Neural cell (in vitro differentiated cells): ENCODE measurements around the gene HERC2.

Experiments used
- EP300 ChIP-seq: fragments of 450-650 bp; conservative IDR thresholded peaks from 2 replicates; pipeline ENCODE4 v1.6.1; 2014; ENCODE audit warnings: antibody characterized with exemption, mild to moderate bottlenecking, moderate library complexity; ENCODE audit not compliant: poor library complexity, severe bottlenecking
- EZH2 ChIP-seq: fragments of 200-600, 300-800 bp; shearing (Covaris generic), sonication (generic); IDR thresholded peaks from 2 replicates; pipeline ENCODE4 v1.6.1; 2014; ENCODE audit warnings: antibody characterized with exemption, low read length, borderline replicate concordance, mild to moderate bottlenecking; ENCODE audit not compliant: insufficient read depth, poor library complexity, severe bottlenecking
- MXI1 ChIP-seq: fragments of 450-650 bp; conservative IDR thresholded peaks from 2 replicates; pipeline ENCODE4 v1.6.1; 2014; ENCODE audit warnings: antibody characterized with exemption, mild to moderate bottlenecking; ENCODE audit not compliant: poor library complexity, severe bottlenecking
- POLR2AphosphoS5 ChIP-seq: IDR thresholded peaks from 2 replicates; pipeline ENCODE4 v1.6.1; 2012
- RAD21 ChIP-seq: fragments of 450-650 bp; conservative IDR thresholded peaks from 2 replicates; pipeline ENCODE4 v1.6.1; 2014; ENCODE audit warnings: antibody characterized with exemption, mild to moderate bottlenecking, moderate library complexity
- REST ChIP-seq: IDR thresholded peaks from 2 replicates; pipeline ENCODE4 v1.6.1; 2012; ENCODE audit warnings: borderline replicate concordance
- SMC3 ChIP-seq: fragments of 450-650 bp; conservative IDR thresholded peaks from 2 replicates; pipeline ENCODE4 v1.6.1; 2014; ENCODE audit warnings: antibody characterized with exemption, mild to moderate bottlenecking, moderate library complexity; ENCODE audit not compliant: poor library complexity
- TAF1 ChIP-seq: IDR thresholded peaks from 2 replicates; pipeline ENCODE4 v1.6.1; 2012; ENCODE audit warnings: low read depth
- TF ChIP-seq, protein P1 (sequence below): fragments of 450-650 bp; IDR thresholded peaks from 2 replicates; pipeline ENCODE4 v1.5.1; 2014; ENCODE audit warnings: antibody characterized with exemption, mild to moderate bottlenecking, moderate library complexity; ENCODE audit not compliant: poor library complexity, severe bottlenecking

DNA sequence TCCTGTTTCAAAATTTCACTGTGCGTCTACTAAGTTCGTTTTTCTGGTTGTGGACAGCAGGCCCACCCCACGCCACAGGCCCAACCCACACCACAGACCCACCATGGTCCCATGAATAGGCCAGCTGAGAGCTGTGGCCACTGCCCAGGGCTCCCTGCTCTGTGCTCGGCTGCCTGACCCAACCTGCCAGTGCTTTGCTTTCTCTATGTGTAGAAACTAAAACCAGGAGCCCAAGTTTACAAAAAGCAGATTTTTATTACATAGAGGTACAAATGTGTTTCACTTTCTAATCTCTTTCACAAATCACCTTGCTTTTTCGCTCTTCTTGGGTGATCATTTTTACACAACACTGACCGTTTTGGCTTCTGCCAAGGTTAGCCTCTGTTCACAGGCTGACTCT, 69.1 kb downstream of the HERC2 start:
- TF ChIP-seq, protein P1, sequence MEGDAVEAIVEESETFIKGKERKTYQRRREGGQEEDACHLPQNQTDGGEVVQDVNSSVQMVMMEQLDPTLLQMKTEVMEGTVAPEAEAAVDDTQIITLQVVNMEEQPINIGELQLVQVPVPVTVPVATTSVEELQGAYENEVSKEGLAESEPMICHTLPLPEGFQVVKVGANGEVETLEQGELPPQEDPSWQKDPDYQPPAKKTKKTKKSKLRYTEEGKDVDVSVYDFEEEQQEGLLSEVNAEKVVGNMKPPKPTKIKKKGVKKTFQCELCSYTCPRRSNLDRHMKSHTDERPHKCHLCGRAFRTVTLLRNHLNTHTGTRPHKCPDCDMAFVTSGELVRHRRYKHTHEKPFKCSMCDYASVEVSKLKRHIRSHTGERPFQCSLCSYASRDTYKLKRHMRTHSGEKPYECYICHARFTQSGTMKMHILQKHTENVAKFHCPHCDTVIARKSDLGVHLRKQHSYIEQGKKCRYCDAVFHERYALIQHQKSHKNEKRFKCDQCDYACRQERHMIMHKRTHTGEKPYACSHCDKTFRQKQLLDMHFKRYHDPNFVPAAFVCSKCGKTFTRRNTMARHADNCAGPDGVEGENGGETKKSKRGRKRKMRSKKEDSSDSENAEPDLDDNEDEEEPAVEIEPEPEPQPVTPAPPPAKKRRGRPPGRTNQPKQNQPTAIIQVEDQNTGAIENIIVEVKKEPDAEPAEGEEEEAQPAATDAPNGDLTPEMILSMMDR = no peak
- TF ChIP-seq REST (no peak), POLR2AphosphoS5 (no peak), EZH2 (no peak), MXI1 (no peak), EP300 (no peak), TAF1 (no peak), RAD21 (no peak), SMC3 (no peak)
